Small intestine (tissue), 7 donors: ENCODE measurements around the gene PARD3. TPM values are rescaled to one million over a fixed set of nuclear protein-coding genes. Genes with fewer than 3 reads are reported as not detected.

Source experiments
- DNase-seq, 2 donors: peaks; one replicate each; pipeline versions ENCODE4 v3.0.0 to v3.0.0-alpha.2; 2013
- FAIRE-seq: peaks from 2 replicates; lab custom pipeline; 2012; peaks lifted over from hg19 to GRCh38; lab: Jason Lieb, UNC
- H3K27ac ChIP-seq, 3 donors: one replicate each; pipeline ENCODE4 v1.5.1; 2013; ENCODE audit warnings: low read length in 2 of 3, mild to moderate bottlenecking in 2 of 3, control low read depth in 1 of 3, inconsistent platforms in 1 of 3, low read depth in 1 of 3, moderate library complexity in 1 of 3
- H3K27me3 ChIP-seq, 3 donors: one replicate each; pipeline ENCODE4 v1.6.1; 2013; ENCODE audit warnings: low read length in 3 of 3, inconsistent platforms in 1 of 3; ENCODE audit not compliant: control insufficient read depth in 3 of 3, insufficient read depth in 3 of 3
- H3K36me3 ChIP-seq, 3 donors: one replicate each; pipeline ENCODE4 v1.6.1; 2013; ENCODE audit warnings: low read length in 3 of 3, inconsistent platforms in 1 of 3, low read depth in 1 of 3, mild to moderate bottlenecking in 1 of 3, moderate library complexity in 1 of 3; ENCODE audit not compliant: control insufficient read depth in 3 of 3, insufficient read depth in 2 of 3
- H3K4me1 ChIP-seq, 3 donors: one replicate each; pipeline ENCODE4 v1.6.1; 2013; ENCODE audit warnings: low read length in 2 of 3, inconsistent platforms in 1 of 3, low read depth in 1 of 3, mild to moderate bottlenecking in 1 of 3, moderate library complexity in 1 of 3; ENCODE audit not compliant: control insufficient read depth in 3 of 3, insufficient read depth in 2 of 3
- H3K4me3 ChIP-seq, 3 donors: one replicate each; pipeline ENCODE4 v1.5.1; 2013; ENCODE audit warnings: low read length in 3 of 3, control low read depth in 1 of 3, inconsistent platforms in 1 of 3, low read depth in 1 of 3, mild to moderate bottlenecking in 1 of 3, moderate library complexity in 1 of 3
- H3K9me3 ChIP-seq, 2 donors: one replicate each; pipeline ENCODE4 v1.6.1; 2013; ENCODE audit warnings: low read depth in 1 of 2, low read length in 1 of 2; ENCODE audit not compliant: control insufficient read depth in 2 of 2, insufficient read depth in 1 of 2
- WGBS, 3 donors: extraction: QIAGEN DNeasy Blood & Tissue Kit; methylation state at CpG; one replicate each; pipeline ENCODE4 v1.1.7; 2013; 5-methylcytosine and 5-hydroxymethylcytosine counted together
- polyA plus RNA-seq, 4 donors: library from polyadenylated mRNA; stranded (reverse) in 3 of 4; unstranded in 1 of 4; fragments of 200-250 nt in 3 of 4; fragments of 120-200 nt in 1 of 4; gene quantifications; one replicate each; pipeline versions ENCODE4 v1.2.1 to v1.2.3, GENCODE V29; 2013
- donor health status: healthy with polysubstance abuse.
- donor health status: control.
- donor health status: control.
- donor health status: Bipolar disorder and iron deficiency.
- donor health status: healthy.

Gene PARD3
- polyA plus RNA-seq, 4 donors, result 14.3 to 24.3 (median 15.5) TPM

DNA sequence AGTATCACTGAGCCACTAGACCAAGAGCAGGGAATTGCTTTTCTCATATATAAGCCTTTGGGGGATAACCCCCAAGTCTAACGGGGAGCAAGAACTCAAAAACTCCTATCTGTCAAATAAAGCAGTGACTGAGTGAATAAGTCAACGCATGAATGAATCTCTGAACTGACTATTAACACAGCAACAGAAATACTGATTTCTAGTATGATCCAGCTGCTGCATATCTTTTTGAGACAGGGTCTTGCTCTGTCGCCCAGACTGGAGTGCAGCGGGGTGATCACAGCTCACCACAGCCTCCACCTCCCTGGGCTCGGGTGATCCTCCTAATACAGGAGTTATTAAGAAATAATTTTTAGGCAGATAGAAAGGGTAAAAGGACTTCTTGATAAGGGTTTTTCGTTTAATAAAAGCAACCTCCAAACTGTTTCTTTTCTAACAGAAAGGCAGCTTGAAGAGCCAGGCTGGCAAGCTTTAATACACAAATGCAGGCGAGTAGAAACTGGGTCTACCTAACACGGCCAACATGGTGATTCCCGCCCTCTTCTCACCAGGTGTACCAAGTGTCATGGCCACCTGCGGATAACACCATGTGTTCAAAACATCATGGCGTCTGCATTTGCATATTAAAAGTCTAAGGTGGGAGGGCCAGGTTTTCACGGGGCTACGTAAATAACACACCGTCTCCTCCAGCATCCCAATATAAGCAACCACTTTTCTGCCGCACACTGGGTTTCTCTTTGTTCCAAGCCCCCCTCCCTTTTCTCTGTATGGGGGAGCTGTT, 631.9 kb downstream of the PARD3 start:
- 85 to 93% (median 92%) methylated on average over 15 of the region's 15 CpGs for WGBS, 3 donors
- no peak overlapping the region for H3K27ac ChIP-seq
- no peaks in the 10 kb centered on the region for H3K36me3 ChIP-seq
- no peak overlapping the region for H3K4me3 ChIP-seq
- FAIRE-seq, result no peak
- no peak for DNase-seq
- H3K27me3 ChIP-seq, result peaks cover 0 to 2% (median 0%) of the 10 kb centered on the region in 3 donors
- H3K4me1 ChIP-seq, result peaks cover 0 to 4% (median 0%) of the 10 kb centered on the region in 3 donors
- no peaks in the 10 kb centered on the region for H3K9me3 ChIP-seq

DNA sequence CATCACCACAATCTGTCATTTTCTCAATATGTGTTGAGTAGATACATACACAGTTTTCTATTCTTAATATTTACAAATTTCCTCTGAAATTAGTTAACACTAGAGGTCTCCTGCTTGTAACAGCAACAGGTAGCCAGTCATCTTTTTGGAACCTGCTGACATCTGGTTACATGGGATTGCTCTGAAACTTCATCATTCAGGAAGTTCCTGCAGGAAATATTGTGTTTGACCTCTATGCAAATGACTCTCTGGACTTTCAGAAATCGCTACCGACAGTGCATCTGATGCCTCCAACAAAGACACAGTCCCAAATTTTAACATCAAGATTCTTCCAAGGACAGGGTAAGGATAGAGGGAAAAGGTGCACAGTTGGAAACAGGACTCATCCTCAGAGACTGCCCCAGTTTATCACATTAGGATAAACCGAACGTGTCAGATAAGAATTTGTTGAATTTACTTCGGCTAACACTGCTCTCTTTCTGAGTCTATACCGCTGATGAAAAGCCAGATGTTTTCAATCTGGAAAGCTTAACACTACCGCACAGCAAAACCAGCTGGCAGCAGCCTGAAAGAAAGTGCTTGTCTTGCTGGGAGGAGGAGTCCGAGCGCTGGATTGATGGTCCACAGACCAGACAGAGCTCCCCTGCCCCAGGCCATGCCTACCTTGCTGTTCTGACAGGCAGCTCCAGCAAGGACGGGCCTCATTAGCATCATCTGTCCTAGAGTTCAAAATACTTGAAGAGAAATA, 633.4 kb downstream of the PARD3 start:
- H3K4me3 ChIP-seq, result no peak overlapping the region
- peak in 1 of 2 donors; percentile 16 for DNase-seq
- peaks cover 0 to 2% (median 0%) of the 10 kb centered on the region in 3 donors for H3K27me3 ChIP-seq
- peaks cover 0 to 4% (median 0%) of the 10 kb centered on the region in 3 donors for H3K4me1 ChIP-seq
- FAIRE-seq, result no peak
- no peaks in the 10 kb centered on the region for H3K36me3 ChIP-seq
- WGBS, 3 donors, result 60 to 81% (median 77%) methylated on average over 10 of the region's 10 CpGs
- H3K9me3 ChIP-seq, result no peaks in the 10 kb centered on the region
- no peak overlapping the region for H3K27ac ChIP-seq

GRCh38 chr10:34180749-34181148, 634.3 kb downstream of the PARD3 start:
- Histone ChIP-seq H3K36me3 (no peaks in the 10 kb centered on the region), H3K4me1 (peaks cover 0 to under 1% (median 0%) of the 10 kb centered on the region in 3 donors), H3K27me3 (peaks cover 0 to 2% (median 0%) of the 10 kb centered on the region in 3 donors), H3K27ac (no peak overlapping the region), H3K9me3 (no peaks in the 10 kb centered on the region), H3K4me3 (no peak overlapping the region)
- 86 to 96% (median 90%) methylated on average over 2 of the region's 2 CpGs for WGBS, 3 donors
- FAIRE-seq, result no peak
- DNase-seq, result no peak

GRCh38 chr10:34179280-34179679, 635.8 kb downstream of the PARD3 start:
- DNase-seq (no peak), FAIRE-seq (no peak)
- H3K27me3 ChIP-seq, result peaks cover 0 to 2% (median 0%) of the 10 kb centered on the region in 3 donors
- H3K4me1 ChIP-seq, result no peaks in the 10 kb centered on the region
- H3K4me3 ChIP-seq, result no peak overlapping the region
- WGBS, 3 donors, result 74 to 80% (median 78%) methylated on average over 3 of the region's 3 CpGs
- no peaks in the 10 kb centered on the region for H3K36me3 ChIP-seq
- no peak overlapping the region for H3K27ac ChIP-seq
- no peaks in the 10 kb centered on the region for H3K9me3 ChIP-seq

DNA sequence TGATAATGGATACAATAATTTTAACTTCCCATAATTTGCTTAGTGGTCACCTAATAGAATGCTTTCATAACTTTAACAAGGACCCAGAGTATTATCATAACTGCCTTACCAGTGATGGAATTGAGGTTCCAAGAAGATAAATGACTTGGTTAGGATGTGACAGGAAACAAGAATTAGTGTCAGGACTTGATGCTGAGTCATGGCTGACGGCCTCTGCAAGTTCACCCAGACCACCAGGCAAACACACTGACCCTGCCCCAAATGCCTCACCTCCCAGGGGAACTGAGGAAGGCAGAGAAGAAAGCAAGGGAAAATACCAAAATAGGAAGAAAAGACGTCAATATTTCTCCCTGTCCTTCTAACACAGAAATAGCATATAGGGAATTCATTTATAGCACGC, 636.3 kb downstream of the PARD3 start:
- Histone ChIP-seq H3K4me1 (no peaks in the 10 kb centered on the region), H3K27ac (no peak overlapping the region), H3K9me3 (no peaks in the 10 kb centered on the region), H3K36me3 (no peaks in the 10 kb centered on the region), H3K27me3 (peaks cover 0 to 2% (median 0%) of the 10 kb centered on the region in 3 donors), H3K4me3 (no peak overlapping the region)
- DNase-seq, result no peak
- no peak for FAIRE-seq
- 77 to 92% (median 78%) methylated on average over 3 of the region's 3 CpGs for WGBS, 3 donors

- peaks cover 0 to 2% (median 0%) of the 10 kb centered on the region in 3 donors for H3K27me3 ChIP-seq
- DNase-seq (no peak), FAIRE-seq (no peak)
- 79 to 94% (median 93%) methylated on average over 4 of the region's 4 CpGs for WGBS, 3 donors
- H3K27ac ChIP-seq, result no peak overlapping the region
- no peaks in the 10 kb centered on the region for H3K9me3 ChIP-seq
- H3K4me3 ChIP-seq, result no peak overlapping the region
- H3K36me3 ChIP-seq, result no peaks in the 10 kb centered on the region
- H3K4me1 ChIP-seq, result no peaks in the 10 kb centered on the region
Observed at GRCh38 chr10:34178196-34178595, 636.9 kb downstream of the PARD3 start.

- Histone ChIP-seq H3K9me3 (no peaks in the 10 kb centered on the region), H3K27me3 (peaks cover 0 to 2% (median 0%) of the 10 kb centered on the region in 3 donors), H3K36me3 (no peaks in the 10 kb centered on the region), H3K27ac (no peak overlapping the region), H3K4me3 (no peak overlapping the region), H3K4me1 (no peaks in the 10 kb centered on the region)
- no peak for DNase-seq
- WGBS, 3 donors, result 86 to 92% (median 91%) methylated on average over 11 of the region's 11 CpGs
- FAIRE-seq, result no peak
Observed at GRCh38 chr10:34177445-34177844, 637.7 kb downstream of the PARD3 start.

GRCh38 chr10:34176351-34176750, 638.7 kb downstream of the PARD3 start:
- no peak for FAIRE-seq
- no peak for DNase-seq
- Histone ChIP-seq H3K27me3 (peaks cover 0 to 2% (median 0%) of the 10 kb centered on the region in 3 donors), H3K4me1 (no peaks in the 10 kb centered on the region), H3K27ac (no peak overlapping the region), H3K4me3 (no peak overlapping the region), H3K9me3 (no peaks in the 10 kb centered on the region), H3K36me3 (no peaks in the 10 kb centered on the region)
- 60 to 75% (median 69%) methylated on average over 5 of the region's 5 CpGs for WGBS, 3 donors
